Mucosa of descending colon (tissue), 3 donors: ENCODE results near the gene NRN1L. TPM values are rescaled to one million over a fixed set of nuclear protein-coding genes. Genes with fewer than 3 reads are reported as not detected.

Experiments used
- ATAC-seq: fragments of 200-7000 bp; cut with Tn5 transposase; one replicate; pipeline ENCODE4 v1.9.1; 2020; ENCODE audit warnings: mild to moderate bottlenecking, moderate library complexity
- DNase-seq, 3 donors: peaks; one replicate each; pipeline ENCODE4 v3.0.0-alpha.2; 2020
- H3K36me3 ChIP-seq: fragments of 200-600 bp; one replicate; pipeline ENCODE4 v1.8.0; 2021; ENCODE audit warnings: low read depth, mild to moderate bottlenecking
- H3K4me1 ChIP-seq: fragments of 200-600 bp; one replicate; pipeline ENCODE4 v1.8.0; 2021; ENCODE audit warnings: low read depth, mild to moderate bottlenecking
- H3K4me3 ChIP-seq: fragments of 200-600 bp; one replicate; pipeline ENCODE4 v1.8.0; 2021; ENCODE audit warnings: mild to moderate bottlenecking
- H3K9me3 ChIP-seq: fragments of 200-600 bp; one replicate; pipeline ENCODE4 v1.8.0; 2021; ENCODE audit warnings: mild to moderate bottlenecking
- CTCF ChIP-seq: fragments of 200-600 bp; IDR thresholded peaks from one replicate; pipeline ENCODE4 v1.8.0; 2022; ENCODE audit warnings: antibody characterized with exemption, mild to moderate bottlenecking
- intact Hi-C, 2 donors: fragments of 100-400 bp; cut with DNase I in 1 of 2; cut with micrococcal nuclease in 1 of 2; formaldehyde crosslinking; loops; one replicate each; pipeline versions ENCODE4 v1.11.0 to v1.11.1; 2022; cut with DNase I, micrococcal nuclease
- total RNA-seq, 3 donors: library from RNA; stranded (reverse); fragmentation: NEBNext Ultra II Directional in 2 of 3; extraction: Animal tissue kit (Norgen Biotek cat#: 25700) in 2 of 3; gene quantifications; one replicate each; pipeline versions ENCODE4 v1.2.1 to v1.2.4, GENCODE V29; 2021 to 2023
- donor health status: DM: no; HTN: no; CAD: no; lungs with moderate emphysema.
- donor health status: DM: no; HTN: no; CAD: no.
- donor health status: DM: no; HTN: yes; CAD: no.

NRN1L gene
- total RNA-seq, 3 donors from 2014 or later: 0.49 to 0.99 TPM; not detected in 1

GRCh38 chr16:67923414-67924116 is 38.9 kb downstream of the NRN1L start:
- Histone ChIP-seq H3K4me1 (no peaks in the 10 kb centered on the region), H3K36me3 (peaks cover 5% of the 10 kb centered on the region), H3K4me3 (no peak overlapping the region), H3K9me3 (no peaks in the 10 kb centered on the region)
- no peak for ATAC-seq
- intact Hi-C loops: loop anchor here in 1 of 2 donors (10.0 kb wide), 1 partner anchor 109 kb away; no protein-coding TSS in a partner anchor
- DNase-seq: no peak
- TF ChIP-seq CTCF: no peak

- Histone ChIP-seq H3K36me3 (peaks cover 5% of the 10 kb centered on the region), H3K4me1 (no peaks in the 10 kb centered on the region), H3K4me3 (no peak overlapping the region), H3K9me3 (no peaks in the 10 kb centered on the region)
- no peak for TF ChIP-seq CTCF
- ATAC-seq: no peak
- DNase-seq: no peak
- intact Hi-C loops: loop anchor here in 1 of 2 donors (10.0 kb wide), 1 partner anchor 110 kb away; no protein-coding TSS in a partner anchor
Measured at GRCh38 chr16:67924140-67924906, 39.6 kb downstream of the NRN1L start.

GRCh38 chr16:67926181-67926750 is 41.6 kb downstream of the NRN1L start:
- intact Hi-C loops: loop anchor here in 1 of 2 donors (10.0 kb wide), 1 partner anchor 111 kb away; no protein-coding TSS in a partner anchor
- Histone ChIP-seq H3K36me3 (peaks cover 5% of the 10 kb centered on the region), H3K4me3 (no peak overlapping the region), H3K9me3 (no peaks in the 10 kb centered on the region), H3K4me1 (no peaks in the 10 kb centered on the region)
- ATAC-seq (no peak), DNase-seq (no peak)
- TF ChIP-seq CTCF: no peak

GRCh38 chr16:67927131-67927941 is 42.7 kb downstream of the NRN1L start:
- Histone ChIP-seq H3K9me3 (no peaks in the 10 kb centered on the region), H3K36me3 (peaks cover 5% of the 10 kb centered on the region), H3K4me1 (no peaks in the 10 kb centered on the region), H3K4me3 (no peak overlapping the region)
- DNase-seq (no peak), ATAC-seq (no peak)
- intact Hi-C loops: loop anchor here in 1 of 2 donors (10.0 kb wide), 1 partner anchor 113 kb away; no protein-coding TSS in a partner anchor
- no peak for TF ChIP-seq CTCF

GRCh38 chr16:67928147-67928546 is 43.5 kb downstream of the NRN1L start:
- no peak for TF ChIP-seq CTCF
- Histone ChIP-seq H3K9me3 (no peaks in the 10 kb centered on the region), H3K36me3 (peaks cover 5% of the 10 kb centered on the region), H3K4me1 (no peaks in the 10 kb centered on the region), H3K4me3 (no peak overlapping the region)
- intact Hi-C loops: loop anchor here in 1 of 2 donors (10.0 kb wide), 1 partner anchor 113 kb away; no protein-coding TSS in a partner anchor
- DNase-seq (no peak), ATAC-seq (no peak)
